SKM-1 treated with dmso at 0.1 percent for 144 hours (cell line): ENCODE measurements around the gene LAMA4.

Experiments
- DNase-seq: peaks from one replicate; lab custom pipeline; 2025; ENCODE audit not compliant: unreplicated experiment; lab: John Stamatoyannopoulos, UW

Gene LAMA4

GRCh38 chr6:112155886-112156285 is 98.5 kb downstream of the LAMA4 start:
- DNase-seq, result no peak

DNA sequence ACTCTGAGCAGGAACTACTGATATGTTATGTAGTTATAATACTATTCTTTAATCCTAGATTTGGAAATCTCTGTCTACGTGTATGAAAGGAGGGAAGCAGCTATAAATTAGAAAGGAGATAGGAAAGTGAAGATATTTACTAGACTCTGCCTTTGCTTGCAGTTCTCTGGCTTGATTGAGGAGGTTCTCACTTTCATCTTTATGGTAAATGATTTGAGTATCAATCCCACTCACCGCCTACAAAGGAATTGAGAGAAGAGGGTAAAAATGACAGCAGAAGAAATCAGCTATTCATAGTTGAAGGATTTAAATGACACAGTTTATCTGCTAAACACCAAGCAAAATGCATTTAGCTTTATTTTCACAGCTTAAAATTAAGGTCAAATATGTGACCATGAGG is 99.7 kb downstream of the LAMA4 start:
- no peak for DNase-seq

DNA sequence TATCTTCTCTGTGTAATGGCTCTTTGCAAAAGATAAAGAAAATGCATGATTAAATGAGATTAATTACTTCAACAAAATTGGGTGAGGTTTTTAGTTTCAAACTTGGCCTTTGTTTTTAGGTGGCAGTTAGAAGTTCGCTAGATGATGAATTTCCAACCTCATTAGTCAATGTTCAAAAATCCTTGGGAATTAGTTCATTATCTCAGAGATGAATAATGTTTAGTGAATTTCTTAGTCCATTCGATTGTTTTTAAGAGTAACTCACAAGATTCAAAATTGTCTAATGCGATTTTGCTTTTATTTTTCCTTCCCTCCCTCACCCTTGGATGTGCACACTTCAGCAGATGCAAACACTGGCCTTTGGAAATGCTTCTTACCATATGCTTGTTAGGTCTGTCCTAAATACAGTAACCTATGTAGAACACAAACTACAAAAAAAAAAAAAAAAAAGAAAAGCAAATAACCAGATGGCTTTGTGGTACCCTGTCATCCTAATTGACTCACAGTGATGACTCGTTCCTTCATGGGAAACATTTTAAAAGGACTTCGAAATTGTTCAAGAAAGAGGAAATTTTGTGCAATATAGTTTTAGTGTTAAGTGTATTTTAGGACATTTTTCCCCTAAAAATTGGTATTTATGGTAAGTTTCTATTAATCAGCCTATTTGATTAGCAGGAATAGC is 100.3 kb downstream of the LAMA4 start:
- DNase-seq, result no peak

DNA sequence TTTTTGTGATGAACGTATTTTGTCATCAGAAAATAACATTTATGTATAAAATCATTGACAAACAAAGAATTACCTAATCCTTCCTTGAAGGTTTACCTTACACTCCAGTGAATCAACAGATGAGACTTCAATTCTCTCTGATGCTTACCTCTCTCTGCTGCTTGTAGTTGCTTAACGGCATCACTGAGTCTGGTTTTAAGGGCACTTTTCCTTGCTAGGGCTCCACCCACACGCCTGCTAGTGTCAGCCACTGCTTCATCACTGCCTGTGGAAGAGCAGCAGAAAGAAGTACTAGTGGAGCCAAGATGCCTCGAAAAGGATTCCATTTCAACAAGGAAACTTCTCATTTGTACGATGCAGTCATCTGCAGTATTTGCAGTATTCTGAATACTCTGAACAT is 104.0 kb downstream of the LAMA4 start:
- no peak for DNase-seq

DNA sequence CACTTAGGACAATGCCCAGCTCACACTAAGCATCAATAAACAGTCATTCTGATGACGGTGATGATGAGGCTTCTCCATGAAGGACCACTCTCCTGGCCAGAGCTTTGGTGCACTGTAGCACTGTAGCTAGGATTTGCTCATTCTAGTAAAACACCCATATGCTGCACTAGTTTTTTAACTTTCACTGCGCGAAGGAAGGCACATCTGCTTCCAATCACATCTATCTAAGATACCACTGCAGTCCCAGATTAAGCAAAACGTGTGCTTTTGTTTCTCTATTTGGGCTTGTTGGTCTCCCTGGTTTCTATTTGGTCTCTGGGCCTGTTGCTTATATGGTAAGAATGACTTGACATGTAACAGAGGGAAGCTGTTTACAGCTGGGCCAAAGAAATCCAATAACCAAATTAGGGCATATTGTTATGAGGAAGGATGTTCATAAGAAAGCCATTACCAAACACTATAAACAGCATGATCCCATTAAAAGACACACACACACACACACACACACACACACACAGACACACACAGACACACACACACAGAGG is 104.6 kb downstream of the LAMA4 start:
- DNase-seq, result no peak

GRCh38 chr6:112149236-112149635 is 105.1 kb downstream of the LAMA4 start:
- DNase-seq, result no peak

DNA sequence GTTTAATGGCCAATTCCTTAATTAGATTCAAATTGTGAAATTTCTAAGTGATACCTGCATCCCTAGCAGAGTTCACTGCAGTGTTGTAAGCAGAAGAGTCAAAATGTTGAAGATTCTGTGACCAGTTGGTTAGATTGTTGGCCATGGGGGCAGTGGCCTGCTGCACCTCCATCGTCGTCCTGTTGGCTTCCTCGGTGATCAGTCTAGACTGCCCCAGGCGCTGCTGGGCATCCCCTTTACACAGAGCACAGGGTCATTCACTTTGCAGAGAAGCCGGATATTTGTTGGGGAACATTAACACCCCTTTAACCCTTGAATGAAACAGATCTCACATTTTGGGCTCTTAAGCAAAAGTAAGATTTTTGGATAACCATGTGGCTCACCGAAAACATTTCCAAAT is 106.3 kb downstream of the LAMA4 start:
- DNase-seq, result no peak

DNA sequence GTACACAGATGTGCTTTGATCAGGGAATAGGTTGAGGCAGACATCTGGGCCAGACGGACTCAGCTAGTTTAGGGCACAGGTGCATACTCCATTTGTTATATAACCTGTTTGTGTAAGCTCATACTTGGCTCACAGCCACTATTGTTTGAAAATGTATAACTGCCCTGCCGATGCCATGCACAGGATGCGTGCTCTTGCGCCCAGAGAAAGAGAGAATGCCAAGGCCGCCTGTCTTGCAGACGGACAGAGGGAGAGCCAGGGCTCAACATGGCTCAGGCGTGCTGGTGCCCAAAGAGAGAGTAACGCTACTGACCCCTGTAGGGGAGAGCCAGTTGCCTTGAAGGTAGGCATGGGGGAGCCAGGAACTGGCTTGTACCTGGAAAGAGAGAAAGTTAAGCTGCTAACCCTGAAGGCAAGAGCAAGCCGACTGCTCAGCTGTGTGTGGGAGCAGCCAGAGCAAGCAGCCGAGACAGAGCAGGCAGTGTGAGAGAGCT is 109.2 kb downstream of the LAMA4 start:
- DNase-seq, result no peak

DNA sequence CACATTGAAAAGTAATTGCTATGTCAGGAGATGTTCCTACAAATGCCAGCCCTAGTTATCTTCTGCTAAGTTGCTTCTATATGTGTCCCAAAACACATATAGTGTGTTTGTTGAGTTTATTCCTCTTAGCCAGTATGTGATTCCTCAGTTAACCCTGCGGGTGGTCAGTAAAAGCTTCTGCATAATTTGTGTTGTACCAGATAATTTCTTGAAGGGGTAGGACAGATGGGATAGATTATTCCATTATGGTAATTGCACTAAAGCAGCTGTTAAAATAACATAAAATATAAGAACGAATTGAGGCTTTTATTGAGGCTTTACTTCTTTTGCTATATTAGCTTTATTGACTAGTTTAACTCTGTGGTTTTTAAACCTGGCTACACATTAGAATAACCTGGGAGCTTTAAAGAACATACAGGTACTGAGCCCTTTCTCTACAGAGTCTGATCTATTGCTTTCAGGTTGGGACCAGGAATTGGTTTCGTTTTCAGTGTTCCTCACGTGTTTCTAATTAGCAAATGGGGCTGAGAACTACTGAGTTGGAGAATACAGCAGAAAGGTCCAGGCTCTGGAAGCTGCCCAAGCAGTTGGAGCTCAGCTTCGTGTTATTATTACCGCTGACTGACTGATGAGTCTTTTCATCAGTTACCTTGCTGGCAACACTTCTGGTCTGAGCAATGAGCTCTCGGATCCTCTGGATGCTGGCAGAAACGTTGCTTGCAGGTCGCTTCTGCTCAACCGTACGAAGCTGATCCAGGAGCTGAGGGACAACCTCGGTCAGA is 110.0 kb downstream of the LAMA4 start:
- DNase-seq, result no peak

GRCh38 chr6:112141707-112142106 is 112.7 kb downstream of the LAMA4 start:
- DNase-seq, result no peak

DNA sequence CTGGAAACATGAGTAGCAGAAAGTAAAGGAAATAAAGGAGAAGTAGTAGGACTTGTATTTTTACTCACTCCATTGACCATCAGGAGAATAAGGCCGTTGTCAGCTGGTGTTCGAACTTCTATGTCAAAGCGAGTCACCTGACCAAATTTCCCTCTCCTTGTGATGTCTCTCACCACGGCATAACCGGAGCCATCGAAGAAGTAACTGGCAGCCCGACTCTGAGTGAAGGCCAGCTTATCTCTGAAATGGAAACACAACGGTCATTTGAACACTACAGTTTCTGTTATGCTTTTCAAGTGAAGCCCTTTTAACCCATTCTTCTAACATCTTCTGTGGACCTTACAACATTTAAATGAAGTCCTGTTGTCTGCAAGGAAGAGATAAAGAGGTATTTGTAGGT is 115.3 kb downstream of the LAMA4 start:
- DNase-seq, result no peak

GRCh38 chr6:112130878-112131277 is 123.5 kb downstream of the LAMA4 start:
- no peak for DNase-seq

DNA sequence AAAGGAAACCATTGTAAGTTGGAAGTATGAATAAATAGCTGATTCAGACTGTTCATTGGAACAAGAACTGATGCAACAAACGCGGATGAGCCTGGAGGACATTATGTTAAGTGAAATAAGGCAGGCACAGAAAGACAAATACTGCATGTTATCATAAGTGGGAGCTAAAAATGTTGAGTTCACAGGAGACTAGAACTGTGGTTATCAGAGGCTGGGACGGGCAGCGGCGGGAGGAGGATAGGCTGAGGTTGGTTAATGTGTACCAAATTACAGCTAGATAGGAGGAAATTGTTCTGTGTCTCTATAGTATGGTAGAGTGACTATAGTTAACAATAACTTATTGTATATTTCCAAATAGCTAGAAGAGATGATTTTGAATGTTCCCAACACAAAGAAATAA is 126.2 kb downstream of the LAMA4 start:
- no peak for DNase-seq

GRCh38 chr6:112123982-112124381 is 130.4 kb downstream of the LAMA4 start:
- no peak for DNase-seq

DNA sequence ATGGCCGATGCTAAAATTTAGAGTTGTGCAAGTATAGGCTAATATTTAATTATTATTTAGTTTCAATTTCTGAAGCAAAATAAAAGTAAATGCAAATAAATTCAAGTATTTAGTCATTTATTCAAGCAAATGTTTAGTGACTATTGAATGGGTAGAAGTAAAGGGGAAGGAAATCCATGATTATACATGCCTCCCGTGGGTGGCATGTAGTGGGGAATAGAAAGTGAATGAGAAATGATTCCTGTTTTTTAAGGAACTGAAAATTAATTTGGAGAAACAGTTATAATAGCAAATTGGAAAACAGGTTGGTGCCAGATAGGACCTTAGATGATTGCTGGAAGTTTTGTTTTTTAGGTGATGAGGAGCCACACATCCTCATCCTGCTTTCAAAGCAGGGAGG is 131.6 kb downstream of the LAMA4 start:
- DNase-seq, result no peak

- DNase-seq, result no peak
These were observed 136.3 kb downstream of the LAMA4 start for GRCh38 chr6:112118034-112118433.

GRCh38 chr6:112117554-112117953 is 136.8 kb downstream of the LAMA4 start:
- peak; percentile 40 for DNase-seq

DNA sequence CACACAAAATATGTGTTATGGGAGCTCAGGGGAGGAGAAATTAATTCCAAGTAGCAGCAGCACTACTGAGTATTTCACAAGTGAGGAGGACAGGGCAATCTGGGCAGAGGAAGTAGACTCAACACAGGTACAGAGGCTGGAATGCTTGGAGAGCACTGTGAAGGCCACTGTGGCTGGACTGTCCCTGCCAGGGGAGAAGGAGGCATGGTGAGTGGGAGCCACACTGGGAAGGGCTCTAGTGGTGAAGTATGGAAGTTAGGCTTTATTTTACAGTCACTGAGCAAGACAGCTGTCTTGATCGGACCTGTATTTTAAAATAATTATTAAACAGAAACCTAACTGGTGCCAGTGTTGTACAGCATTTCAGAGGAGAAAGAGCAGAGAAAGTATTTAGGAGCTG is 138.1 kb downstream of the LAMA4 start:
- DNase-seq, result no peak

DNA sequence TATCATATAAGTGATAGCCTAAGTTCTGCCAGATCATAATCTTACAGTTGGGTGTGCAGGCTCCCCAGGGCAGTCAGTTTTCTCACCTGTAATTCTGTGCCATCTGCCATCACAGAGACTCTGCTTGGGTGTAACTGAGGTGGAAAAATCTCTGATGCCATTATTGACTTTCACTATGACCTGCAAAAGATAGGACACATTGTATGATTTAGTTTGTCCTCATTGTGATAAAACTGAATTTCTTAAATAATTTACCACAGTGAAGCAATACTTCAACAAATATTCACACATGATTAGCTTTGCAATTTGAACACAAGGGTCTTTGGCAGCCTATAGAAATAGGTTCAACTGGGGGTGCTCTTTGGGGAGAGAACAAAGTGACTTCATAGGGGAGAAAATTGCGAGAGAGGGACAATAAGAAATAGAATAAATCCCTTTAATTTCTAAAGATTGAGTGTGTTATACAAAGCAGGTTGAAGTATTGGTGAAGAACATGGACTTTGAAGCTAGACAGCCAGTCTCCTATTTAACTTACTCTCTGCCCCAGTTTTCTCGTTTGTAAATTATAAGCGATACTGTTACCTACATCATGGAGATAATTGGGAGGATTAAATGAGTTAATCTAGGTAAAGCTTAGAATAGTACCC is 139.7 kb downstream of the LAMA4 start:
- no peak for DNase-seq

DNA sequence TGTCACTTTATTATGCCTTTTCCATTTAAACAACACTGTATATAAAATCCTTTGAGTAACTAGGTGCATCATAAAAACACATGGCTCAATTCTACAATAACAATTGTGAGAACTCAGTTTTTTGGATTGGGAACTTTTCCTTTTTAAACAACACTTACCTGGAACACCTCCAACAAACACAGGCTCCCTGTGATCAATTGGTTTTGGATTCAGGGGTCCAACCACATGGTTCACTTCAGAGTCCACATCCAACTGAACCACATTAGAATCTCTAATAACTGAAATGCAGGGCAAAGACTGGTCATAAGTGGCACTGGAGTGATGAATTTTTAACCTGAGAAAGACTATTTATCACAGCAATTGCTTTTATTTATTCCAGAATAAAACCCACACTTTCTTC is 140.4 kb downstream of the LAMA4 start:
- DNase-seq, result no peak

GRCh38 chr6:112113431-112113830 is 140.9 kb downstream of the LAMA4 start:
- DNase-seq, result no peak

DNA sequence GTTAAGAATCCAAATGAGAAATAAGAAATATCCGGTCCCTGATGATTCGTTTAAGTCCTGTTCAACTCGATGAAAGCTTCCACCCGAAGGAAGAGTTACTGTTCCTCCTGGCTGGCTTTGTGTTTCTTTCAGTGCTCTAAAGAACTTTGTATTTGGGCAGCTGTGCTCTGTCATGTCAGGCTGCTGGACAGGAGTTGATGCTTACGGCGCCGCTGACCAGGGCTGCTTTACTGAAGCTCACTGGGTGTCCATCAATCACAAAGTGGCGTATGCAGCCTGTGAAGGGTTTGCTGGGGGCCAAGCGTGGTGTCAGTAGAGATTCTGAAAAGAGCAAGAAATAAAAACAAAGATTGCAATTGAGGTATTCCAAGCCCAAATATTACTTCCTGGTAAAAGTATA is 145.1 kb downstream of the LAMA4 start:
- no peak for DNase-seq
